ENCODE measurements around the gene ZNF484. TPM values are rescaled to one million over a fixed set of nuclear protein-coding genes. Genes with fewer than 3 reads are reported as not detected.
"Not testable (repeated sequence)": the region's sequence is repeated elsewhere in the genome, so short reads cannot be mapped to it uniquely, and the experiment has no call there.

The ZNF484 gene
- total RNA-seq = 1 to 10 TPM; 6.4 to 7.0 TPM

DNA sequence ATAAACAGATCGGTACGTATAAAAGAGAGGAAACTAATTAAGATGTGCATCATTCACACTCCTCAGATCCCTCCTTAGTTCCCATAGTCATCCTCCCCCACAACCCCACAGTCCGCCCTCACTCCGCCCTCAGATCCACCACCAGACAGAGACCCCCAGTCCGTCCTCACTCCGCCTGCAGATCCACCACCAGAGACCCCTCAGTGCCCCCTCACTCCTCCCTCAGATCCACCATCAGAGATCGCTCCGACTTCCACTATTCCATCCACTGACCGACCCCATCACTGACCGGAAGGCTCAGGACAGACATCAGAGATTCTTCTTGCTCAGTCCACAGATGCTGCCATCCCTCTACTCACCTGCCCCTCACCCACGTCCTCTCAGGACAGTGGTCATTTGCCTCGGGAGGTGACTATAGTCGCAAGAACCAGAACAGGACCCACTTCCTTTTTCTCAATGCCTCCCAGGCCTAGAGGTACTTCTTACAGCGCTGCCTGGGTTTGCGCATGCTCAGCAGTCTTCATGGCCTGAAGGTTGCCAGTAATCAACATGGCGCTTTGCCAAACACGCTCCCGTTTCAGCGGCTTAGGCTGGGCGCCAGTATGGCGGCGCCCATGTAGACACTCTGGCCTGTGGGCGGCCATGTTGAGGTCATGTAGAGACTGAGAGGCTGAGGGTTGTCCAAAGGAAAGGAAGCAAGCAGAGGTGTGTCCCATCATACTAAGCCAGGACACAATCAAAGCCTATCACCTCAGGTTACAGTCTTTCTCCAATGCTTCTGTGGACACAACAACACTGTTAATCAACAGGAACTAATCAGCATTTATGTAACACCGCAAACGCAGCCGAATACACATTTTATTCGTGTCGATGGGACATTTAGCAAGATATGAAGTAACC is at the start of gene ZNF484:
TSS of gene ZNF484 (minus strand) at position 508 of the 900 bp plus-strand sequence. CDS start 3,009 bp downstream, outside the sequence.
- CTCF ChIA-PET = no interaction called here
- POLR2A ChIA-PET = no interaction called here

GRCh38 chr9:92920437-92920836 is 42.6 kb upstream of the ZNF484 start:
- ChIA-PET POLR2A (no interaction called here), CTCF (no interaction called here)

DNA sequence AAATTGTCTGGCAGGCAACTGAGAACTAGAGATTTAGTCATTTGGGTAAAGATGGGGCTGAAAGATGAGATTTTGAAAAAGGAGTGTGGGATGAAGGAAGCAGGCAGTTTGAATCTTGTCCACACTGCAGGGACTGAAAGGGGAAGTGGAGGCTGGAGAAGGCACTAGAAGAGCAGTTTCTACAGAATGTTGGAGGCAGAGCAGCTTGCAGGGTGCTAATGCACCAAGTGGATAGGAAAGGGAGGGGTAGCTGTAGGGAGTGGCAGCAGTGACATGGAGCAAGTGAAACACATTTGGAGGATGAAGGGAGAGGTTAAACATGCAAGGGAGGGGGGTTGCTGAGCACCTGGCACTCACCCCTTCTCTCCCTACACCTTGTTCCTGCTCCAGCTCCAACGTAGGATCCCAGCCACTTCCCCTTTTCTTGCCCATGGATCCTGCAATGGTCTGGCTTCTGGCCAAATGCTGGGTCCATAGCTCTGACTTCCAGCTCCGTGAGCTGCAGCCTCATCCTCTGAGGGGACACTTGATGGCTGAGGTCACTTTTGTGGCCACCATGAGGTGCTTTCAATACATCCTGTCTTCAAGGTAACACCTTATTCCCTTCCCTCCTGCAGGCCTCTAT is 39.5 kb upstream of the ZNF484 start:
- ChIA-PET CTCF (no interaction called here), POLR2A (no interaction called here)

DNA sequence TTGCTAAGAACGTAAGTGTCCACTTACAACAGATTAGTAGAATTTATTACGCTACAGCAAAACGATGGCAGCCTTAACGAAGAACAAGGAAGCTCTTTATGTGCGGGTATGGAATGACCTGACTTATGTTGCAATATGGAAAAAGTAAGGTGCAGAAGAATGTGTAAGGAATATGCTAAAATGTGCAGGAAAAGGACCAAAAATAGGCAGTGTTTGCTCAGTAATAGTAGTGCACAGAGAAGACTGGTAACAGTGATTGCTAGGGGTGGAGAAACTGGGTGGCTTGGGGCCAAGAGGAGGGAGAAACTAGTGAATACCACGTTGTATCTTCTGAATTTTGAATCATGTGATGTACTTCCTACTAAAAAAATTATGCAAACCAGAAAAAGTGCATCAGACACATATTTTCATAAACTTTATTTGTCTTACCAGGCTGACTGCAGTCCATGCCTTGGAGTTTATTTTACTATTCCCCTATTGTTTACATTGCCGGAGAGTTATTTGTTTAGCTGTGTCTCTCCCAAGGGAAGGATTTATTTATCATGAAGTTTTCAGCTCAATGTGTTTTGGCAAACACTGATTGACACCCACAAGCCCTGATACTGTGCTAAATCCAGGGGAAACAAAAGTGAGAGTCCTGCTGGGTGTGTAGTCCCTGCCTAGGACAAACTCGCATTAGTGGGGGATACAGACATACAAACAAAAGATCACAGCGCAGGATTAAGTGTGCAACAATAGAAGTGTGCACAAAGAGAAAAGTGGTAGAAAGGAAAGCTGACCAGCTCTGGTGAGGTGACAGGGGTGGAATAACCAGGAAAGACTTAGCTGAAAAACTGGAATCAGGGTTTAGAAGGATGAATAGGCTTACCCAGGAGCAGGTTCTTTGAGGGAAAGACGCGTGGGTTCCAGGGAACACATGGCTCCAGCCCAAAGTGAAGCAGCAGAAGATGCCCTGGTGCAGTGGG is 34.0 kb upstream of the ZNF484 start:
- ChIA-PET CTCF (no interaction called here), POLR2A (no interaction called here)

GRCh38 chr9:92905137-92905536 is 27.3 kb upstream of the ZNF484 start:
- CTCF ChIA-PET, POLR2A ChIA-PET: not testable (repeated sequence)

DNA sequence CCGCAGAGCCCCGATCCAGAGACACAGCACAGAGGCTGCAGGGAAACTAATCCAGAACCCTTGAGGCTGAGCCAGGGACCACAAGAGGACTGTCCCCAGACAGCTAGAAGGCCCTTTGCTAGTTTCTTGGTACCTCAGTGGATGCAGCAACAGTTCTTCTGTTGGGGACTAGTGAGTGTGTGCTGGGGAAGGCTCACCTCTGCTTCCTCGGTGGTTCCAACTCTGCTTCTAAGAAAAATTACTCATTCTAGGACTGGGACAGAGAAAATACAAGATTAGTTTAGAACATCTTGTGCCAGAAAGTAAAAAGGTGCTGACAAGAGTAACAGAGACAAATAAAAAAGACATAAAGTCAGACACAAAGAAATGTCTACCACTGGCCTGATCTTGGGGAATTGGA is 19.5 kb upstream of the ZNF484 start:
- POLR2A ChIA-PET = no interaction called here
- CTCF ChIA-PET = no interaction called here

- CTCF ChIA-PET = no interaction called here
- POLR2A ChIA-PET = no interaction called here
Measured at GRCh38 chr9:92895812-92896436, 18.1 kb upstream of the ZNF484 start.

GRCh38 chr9:92894711-92895362 is 17.0 kb upstream of the ZNF484 start:
- CTCF ChIA-PET = no interaction called here
- POLR2A ChIA-PET = no interaction called here

DNA sequence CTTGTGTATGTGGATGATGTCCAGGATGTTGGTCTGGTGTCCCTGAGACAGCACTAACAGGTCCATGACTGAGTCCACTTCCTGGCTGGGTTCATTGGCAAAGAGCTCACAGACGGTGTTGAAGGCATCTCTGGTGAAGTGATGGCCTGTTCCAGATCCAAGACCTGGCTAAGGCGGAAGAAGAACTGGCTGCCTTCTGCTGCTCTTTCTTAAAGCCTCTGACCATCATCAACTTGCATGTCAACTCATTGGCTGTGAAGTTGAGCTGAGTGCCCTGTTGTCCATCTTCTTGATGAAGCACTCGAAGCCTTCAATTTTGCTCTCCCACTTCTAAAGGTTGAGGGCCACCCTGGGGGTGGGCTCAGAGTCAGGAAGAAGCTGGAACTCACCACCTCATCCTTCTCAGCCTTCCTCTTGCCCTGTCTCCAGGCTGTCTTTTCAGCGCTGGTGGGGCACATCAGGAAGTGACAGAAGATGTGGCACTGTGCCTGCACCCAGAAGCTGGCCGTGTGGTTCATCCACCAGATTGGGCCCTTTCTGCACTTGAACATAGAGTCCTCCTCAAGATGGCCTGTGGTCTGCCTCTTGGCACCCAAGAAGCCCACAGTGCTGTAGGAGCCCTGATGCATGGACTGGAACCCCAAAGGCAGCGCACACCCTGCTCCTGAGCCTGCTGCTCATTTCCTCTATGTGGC is 16.2 kb upstream of the ZNF484 start:
- CTCF ChIA-PET = not testable (repeated sequence)

GRCh38 chr9:92892276-92892675 is 14.4 kb upstream of the ZNF484 start:
- CTCF ChIA-PET, POLR2A ChIA-PET: not testable (repeated sequence)

More for the DNA sequence above, 16.2 kb upstream of the ZNF484 start:
- POLR2A ChIA-PET = not testable (repeated sequence)

GRCh38 chr9:92890761-92891160 is 12.9 kb upstream of the ZNF484 start:
- ChIA-PET POLR2A (no interaction called here), CTCF (no interaction called here)

DNA sequence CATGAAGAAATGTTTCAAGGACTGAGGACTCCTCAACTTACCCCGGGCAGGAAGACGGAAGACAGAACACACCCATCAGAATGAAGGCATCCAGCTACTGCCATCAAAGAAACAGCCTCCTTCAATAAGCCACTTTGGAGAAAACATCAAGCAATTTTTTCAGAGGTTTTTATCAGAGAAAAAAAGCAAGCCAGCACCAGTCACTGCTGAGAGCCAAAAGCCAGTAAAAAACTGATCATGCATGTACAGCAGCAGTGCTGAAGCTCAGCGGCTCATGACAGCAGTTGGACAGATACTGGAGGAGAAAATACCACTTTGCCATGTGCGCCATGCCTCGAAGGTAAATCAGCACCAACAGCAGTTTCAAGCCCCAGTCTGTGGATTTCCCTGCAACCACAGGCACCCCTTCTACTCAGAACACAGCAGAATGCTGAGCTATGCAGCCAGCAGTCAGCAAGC is 10.1 kb upstream of the ZNF484 start:
- CTCF ChIA-PET = interaction anchor here (0.6 kb wide), 1 partner anchor 60 kb away, joined by 4 read pairs; no protein-coding TSS in a partner anchor
- POLR2A ChIA-PET = interaction anchor here (0.6 kb wide), 1 partner anchor 16 kb away, joined by 5 read pairs; no protein-coding TSS in a partner anchor

DNA sequence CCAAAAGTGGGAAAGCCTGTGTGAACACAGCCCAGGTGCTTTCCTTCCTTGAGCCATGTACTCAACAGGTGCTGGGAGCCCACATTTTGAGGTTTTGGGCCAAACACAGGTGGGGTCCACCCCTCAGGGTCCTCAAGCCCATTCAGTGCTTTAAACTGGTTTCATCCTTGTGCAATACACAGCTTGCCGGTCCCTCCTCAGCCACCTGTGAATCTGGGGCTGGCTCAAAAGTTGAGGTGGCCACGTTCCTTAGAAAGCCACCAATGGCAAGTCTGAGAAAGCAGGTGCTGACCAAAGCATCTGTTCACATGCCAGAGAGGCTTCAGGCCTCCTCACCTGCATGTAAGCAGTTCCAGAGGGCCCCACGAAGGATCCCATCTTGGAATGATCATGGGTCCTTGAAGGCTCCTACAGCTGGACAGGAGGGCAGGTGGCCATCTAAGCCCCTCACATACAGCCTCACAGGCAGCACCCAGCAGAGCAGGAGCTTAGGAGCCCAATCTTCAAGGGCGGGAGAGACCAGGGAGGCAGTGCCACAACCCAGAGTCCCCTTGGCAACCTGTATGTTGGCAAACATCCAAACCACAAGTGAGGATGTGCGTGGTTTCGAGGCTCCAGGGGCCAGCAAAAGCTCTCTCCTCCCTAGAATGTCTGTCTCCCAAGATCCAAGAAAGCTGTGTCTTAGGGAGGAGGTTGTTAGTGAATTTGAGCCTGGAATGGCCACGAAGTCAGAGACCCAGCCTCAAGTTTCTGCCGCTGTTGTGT is 9.2 kb upstream of the ZNF484 start:
- CTCF ChIA-PET = not testable (repeated sequence)

DNA sequence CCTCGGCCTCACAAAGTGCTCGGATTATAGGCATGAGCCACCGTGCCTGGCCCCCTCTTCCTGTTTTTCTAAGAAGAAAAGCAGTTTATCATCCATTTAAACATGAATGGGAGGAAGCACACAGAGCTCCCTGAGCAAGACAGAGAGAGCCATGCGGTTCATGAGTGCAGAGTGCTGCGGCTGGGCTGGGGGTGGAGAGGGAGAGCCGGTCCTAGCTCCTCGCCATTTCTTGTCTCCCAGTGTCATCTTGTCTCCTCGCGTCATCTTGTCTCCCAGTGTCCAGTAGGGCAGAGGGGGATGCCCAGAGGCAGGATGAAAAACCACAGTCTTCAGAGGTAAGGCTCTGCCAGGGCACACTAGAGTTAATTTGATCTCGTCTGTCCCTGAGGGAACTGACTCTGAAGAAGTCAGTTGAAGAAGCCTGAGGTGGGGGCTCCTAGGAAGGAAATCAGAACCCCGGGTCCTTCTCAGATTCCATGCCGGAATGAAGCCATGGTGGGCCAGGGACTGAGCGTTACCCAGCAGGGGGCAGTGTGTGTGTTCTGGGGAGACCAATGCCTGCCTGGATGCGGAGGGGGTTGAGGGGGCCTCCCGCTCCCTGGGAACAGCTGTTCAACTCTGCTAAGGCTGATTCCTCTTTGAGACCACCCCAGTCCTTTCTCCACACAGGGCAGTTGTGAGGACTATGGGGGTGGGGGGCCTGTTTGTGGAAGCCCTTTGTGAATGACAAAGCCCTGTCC is 6.0 kb upstream of the ZNF484 start:
- CTCF ChIA-PET, POLR2A ChIA-PET: not testable (repeated sequence)

More for the DNA sequence above, 9.2 kb upstream of the ZNF484 start:
- POLR2A ChIA-PET = not testable (repeated sequence)

GRCh38 chr9:92882276-92882675 is 4.4 kb upstream of the ZNF484 start:
- ChIA-PET POLR2A (no interaction called here), CTCF (no interaction called here)

DNA sequence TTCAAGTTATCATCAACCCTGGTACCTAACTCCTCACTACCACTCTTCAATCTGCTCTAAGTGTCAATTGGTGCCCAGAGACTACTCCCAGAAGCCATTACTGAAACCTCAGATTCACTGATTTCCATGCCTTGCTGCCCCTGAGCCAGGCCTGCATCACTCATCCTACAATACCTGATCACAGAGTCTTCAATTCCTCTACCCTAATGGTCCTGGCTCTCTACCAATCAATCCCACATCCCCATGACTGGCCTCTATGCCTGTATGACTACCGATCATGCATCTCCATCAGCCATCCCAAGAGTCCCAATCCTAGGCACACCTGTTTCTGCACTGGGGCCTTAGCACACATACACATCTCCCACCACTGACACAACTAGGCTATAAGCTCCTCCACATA is 2.5 kb downstream of the ZNF484 start:
- ChIA-PET POLR2A (no interaction called here), CTCF (no interaction called here)

DNA sequence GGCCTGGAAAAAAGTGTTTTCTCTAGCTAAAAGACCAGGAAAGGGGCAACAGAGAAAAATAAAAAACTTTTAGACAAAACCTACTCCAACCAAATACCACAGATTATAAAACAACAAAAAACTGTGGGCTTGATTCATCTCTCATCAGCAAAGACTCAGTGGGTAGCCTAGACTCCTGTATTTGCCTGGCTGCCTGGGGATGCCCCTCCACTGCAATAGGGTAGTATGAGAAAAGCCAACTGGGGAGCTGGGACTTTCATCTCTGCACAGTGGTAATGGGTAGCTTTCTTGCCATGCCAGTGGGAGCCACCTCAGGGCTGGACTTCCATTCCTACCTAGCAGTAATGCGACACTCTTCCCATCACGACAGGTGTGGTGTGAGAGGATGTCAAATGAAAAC is 7.5 kb downstream of the ZNF484 start:
- CTCF ChIA-PET = no interaction called here
- POLR2A ChIA-PET = no interaction called here

Measured in activated CD8-positive, alpha-beta memory T cell treated with anti-CD3 and anti-CD28 coated beads for 36 hours (primary cell).